GM23248 (cell line): ENCODE results near the gene ITSN2. TPM values are rescaled to one million over a fixed set of nuclear protein-coding genes. Genes with fewer than 3 reads are reported as not detected.

Source experiments
- DNase-seq: peaks from one replicate; pipeline ENCODE4 v3.0.0-alpha.2; 2015
- H2AFZ ChIP-seq: fragments of 200-600 bp; sonication (generic); 2 replicates; pipeline ENCODE4 v1.6.1; 2016; ENCODE audit warnings: antibody characterized with exemption
- H3F3A ChIP-seq: fragments of 200-600 bp; sonication (generic); 2 replicates; pipeline ENCODE4 v1.6.1; 2016; ENCODE audit warnings: mild to moderate bottlenecking, antibody characterized with exemption, mixed run types; ENCODE audit not compliant: insufficient read depth
- H3K27ac ChIP-seq: fragments of 200-600 bp; sonication (generic); 2 replicates; pipeline ENCODE4 v1.5.1; 2016; ENCODE audit warnings: mild to moderate bottlenecking
- H3K27me3 ChIP-seq: fragments of 200-600 bp; sonication (generic); replicated peaks from 2 replicates; pipeline ENCODE4 v1.6.1; 2016; ENCODE audit warnings: mild to moderate bottlenecking; ENCODE audit not compliant: insufficient read depth
- H3K36me3 ChIP-seq: fragments of 200-600 bp; sonication (generic); 2 replicates; pipeline ENCODE4 v1.6.1; 2016; ENCODE audit warnings: low read depth, mild to moderate bottlenecking
- H3K4me1 ChIP-seq: fragments of 200-600 bp; sonication (generic); 2 replicates; pipeline ENCODE4 v1.6.1; 2016; ENCODE audit warnings: mild to moderate bottlenecking; ENCODE audit not compliant: insufficient read depth
- H3K4me2 ChIP-seq: fragments of 200-600 bp; sonication (generic); one replicate; pipeline ENCODE4 v1.6.1; 2016; ENCODE audit warnings: mild to moderate bottlenecking; ENCODE audit not compliant: unreplicated experiment
- H3K4me3 ChIP-seq: fragments of 200-600 bp; sonication (generic); 2 replicates; pipeline ENCODE4 v1.5.1; 2016; ENCODE audit warnings: mild to moderate bottlenecking
- H3K79me2 ChIP-seq: fragments of 200-600 bp; sonication (generic); 2 replicates; pipeline ENCODE4 v1.6.1; 2016; ENCODE audit warnings: mild to moderate bottlenecking; ENCODE audit not compliant: insufficient read depth
- H3K9ac ChIP-seq: fragments of 200-600 bp; sonication (generic); 2 replicates; pipeline ENCODE4 v1.6.1; 2016; ENCODE audit warnings: mild to moderate bottlenecking
- H3K9me2 ChIP-seq: fragments of 200-600 bp; sonication (generic); 2 replicates; pipeline ENCODE4 v1.6.1; 2016; ENCODE audit warnings: mixed run types, mild to moderate bottlenecking, moderate library complexity; ENCODE audit not compliant: insufficient read depth
- H3K9me3 ChIP-seq: fragments of 200-600 bp; sonication (generic); one replicate; pipeline ENCODE4 v1.6.1; 2017; ENCODE audit warnings: low read depth
- H4K20me1 ChIP-seq: fragments of 200-600 bp; sonication (generic); 2 replicates; pipeline ENCODE4 v1.6.0; 2016; ENCODE audit not compliant: insufficient read depth
- EZH2 ChIP-seq: fragments of 200-600 bp; sonication (generic); IDR thresholded peaks from 2 replicates; pipeline ENCODE4 v1.6.1; 2018; ENCODE audit warnings: antibody characterized with exemption, mild to moderate bottlenecking; ENCODE audit not compliant: insufficient read depth, poor library complexity, severe bottlenecking
- EZH2phosphoT487 ChIP-seq: fragments of 200-600 bp; sonication (generic); IDR thresholded peaks from 2 replicates; pipeline ENCODE4 v1.6.1; 2018; ENCODE audit warnings: antibody characterized with exemption, moderate library complexity, mild to moderate bottlenecking, low read depth; ENCODE audit not compliant: insufficient read depth
- WGBS, 2 experiments: methylation state at CpG; one replicate each; pipeline ENCODE4 v1.1.6; 2015 to 2017; ENCODE audit warnings: low lambda C conversion rate in 2 of 2, low coverage in 1 of 2; ENCODE audit errors: missing lambda C conversion rate in 2 of 2; 5-methylcytosine and 5-hydroxymethylcytosine counted together
- in situ Hi-C: fragments of 300-500 bp; cut with MboI; formaldehyde crosslinking; loops from 2 replicates; pipeline ENCODE4 v1.15.0; 2020
- polyA plus RNA-seq: library from polyadenylated mRNA; unstranded; fragments of >200 nt; fragmentation: Nextera tagmentation; extraction: Ambion mirVana; gene quantifications from 2 replicates; pipeline ENCODE4 v1.2.1, GENCODE V29; 2016
- total RNA-seq: library from RNA; depleted of rRNA; stranded (reverse); fragments of >200 nt; shearing (Covaris generic); gene quantifications from 2 replicates; pipeline ENCODE4 v1.2.3, GENCODE V29; 2014

The ITSN2 gene
- total and polyA plus RNA-seq, 2 experiments from 2014 or later = 12.9 to 19.2 TPM

DNA sequence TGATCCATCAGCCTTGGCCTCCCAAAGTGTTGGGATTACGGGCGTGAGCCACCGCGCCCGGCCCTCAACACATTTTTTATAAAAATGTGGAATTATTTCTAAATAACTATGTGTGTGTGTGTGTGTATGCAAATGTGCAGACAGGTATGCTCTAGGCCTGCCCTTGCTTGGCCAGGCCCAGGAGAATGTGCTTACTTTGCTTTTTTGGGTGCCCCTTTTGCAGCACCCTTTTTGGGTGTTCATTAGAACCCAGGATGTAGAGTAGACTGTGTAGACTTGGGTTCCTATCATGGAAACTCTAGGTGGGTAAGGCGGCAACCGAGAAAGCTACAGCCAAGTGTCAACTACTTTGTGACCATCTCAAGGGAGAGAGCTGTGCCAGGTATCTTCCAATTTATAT is 11.7 kb upstream of the ITSN2 start:
- H3K4me3 ChIP-seq = no peak overlapping the region
- H3K9ac ChIP-seq = no peak overlapping the region
- H3K79me2 ChIP-seq = no peaks in the 10 kb centered on the region
- no peaks in the 10 kb centered on the region for H3K9me3 ChIP-seq
- no peaks in the 10 kb centered on the region for H3K36me3 ChIP-seq
- H3K4me2 ChIP-seq = no peak overlapping the region
- H3K27ac ChIP-seq = no peak overlapping the region
- no peak for DNase-seq
- H4K20me1 ChIP-seq = no peaks in the 10 kb centered on the region
- no peaks in the 10 kb centered on the region for H3F3A ChIP-seq
- H2AFZ ChIP-seq = no peak overlapping the region
- 82 to 94% methylated on average over 4 to 7 of the region's 7 CpGs for WGBS, 2 experiments
- no peak for TF ChIP-seq EZH2
- no peak for TF ChIP-seq EZH2phosphoT487
- in situ Hi-C loops = no loop called here
- H3K27me3 ChIP-seq = no peaks in the 10 kb centered on the region
- H3K4me1 ChIP-seq = no peaks in the 10 kb centered on the region
- no peaks in the 10 kb centered on the region for H3K9me2 ChIP-seq

- H3K9me3 ChIP-seq = no peaks in the 10 kb centered on the region
- WGBS, 2 experiments = 40% methylated on average over 5 of the region's 5 CpGs
- no peaks in the 10 kb centered on the region for H3K27me3 ChIP-seq
- no peaks in the 10 kb centered on the region for H3K9me2 ChIP-seq
- H3K4me2 ChIP-seq = no peak overlapping the region
- H4K20me1 ChIP-seq = no peaks in the 10 kb centered on the region
- DNase-seq = no peak
- in situ Hi-C loops = no loop called here
- H3K4me3 ChIP-seq = no peak overlapping the region
- no peaks in the 10 kb centered on the region for H3K36me3 ChIP-seq
- no peaks in the 10 kb centered on the region for H3F3A ChIP-seq
- H2AFZ ChIP-seq = no peak overlapping the region
- no peak for TF ChIP-seq EZH2
- TF ChIP-seq EZH2phosphoT487 = no peak
- H3K4me1 ChIP-seq = no peaks in the 10 kb centered on the region
- no peak overlapping the region for H3K9ac ChIP-seq
- no peaks in the 10 kb centered on the region for H3K79me2 ChIP-seq
- no peak overlapping the region for H3K27ac ChIP-seq
Observed at GRCh38 chr2:24365826-24366225, 5.5 kb upstream of the ITSN2 start.

DNA sequence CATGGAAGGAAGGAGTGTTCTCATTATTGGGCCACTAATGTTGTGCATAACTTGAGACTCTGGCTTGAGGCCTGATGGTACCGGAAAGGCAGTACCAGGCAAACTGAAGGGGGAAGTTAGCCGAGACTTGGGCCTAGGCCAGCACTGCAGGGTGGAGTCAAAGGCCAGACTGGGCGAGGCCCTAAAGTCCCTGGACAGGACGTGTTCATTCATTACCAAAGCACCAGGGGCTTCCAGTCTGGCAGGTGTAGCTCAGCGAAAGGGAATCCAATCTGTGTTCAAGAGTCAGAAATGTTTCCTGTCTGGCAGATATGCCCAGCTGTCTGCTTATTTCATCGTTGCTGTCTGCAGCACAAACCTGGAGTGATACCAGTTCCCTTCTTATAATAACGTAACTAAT is 4.7 kb upstream of the ITSN2 start:
- in situ Hi-C loops = no loop called here

GRCh38 chr2:24363301-24363700 is 3.0 kb upstream of the ITSN2 start:
- Histone ChIP-seq H3F3A (no peaks in the 10 kb centered on the region), H3K9ac (no peak overlapping the region), H3K36me3 (no peaks in the 10 kb centered on the region), H3K9me2 (no peaks in the 10 kb centered on the region), H3K27ac (no peak overlapping the region), H3K9me3 (no peaks in the 10 kb centered on the region), H4K20me1 (no peaks in the 10 kb centered on the region), H3K4me1 (peaks cover 9% of the 10 kb centered on the region; the same call in 1 of the 2 replicates), H3K4me2 (no peak overlapping the region), H3K4me3 (no peak overlapping the region), H3K79me2 (peaks cover 19% of the 10 kb centered on the region), H3K27me3 (no peaks in the 10 kb centered on the region), H2AFZ (no peak overlapping the region)
- WGBS, 2 experiments = 94 to 96% methylated on average over 2 of the region's 2 CpGs
- TF ChIP-seq EZH2phosphoT487 = no peak
- TF ChIP-seq EZH2 = no peak
- in situ Hi-C loops = no loop called here
- no peak for DNase-seq

More for the DNA sequence above, 4.7 kb upstream of the ITSN2 start:
- Histone ChIP-seq H3K36me3 (no peaks in the 10 kb centered on the region), H3K79me2 (0 out of 2 replicates have a peak, but pooled peaks cover 1% of the 10 kb centered on the region), H3K4me1 (no peaks in the 10 kb centered on the region), H3F3A (no peaks in the 10 kb centered on the region), H3K27ac (no peak overlapping the region), H3K27me3 (no peaks in the 10 kb centered on the region), H3K9me2 (no peaks in the 10 kb centered on the region), H3K4me3 (no peak overlapping the region), H3K4me2 (no peak overlapping the region), H3K9ac (no peak overlapping the region), H3K9me3 (no peaks in the 10 kb centered on the region), H4K20me1 (no peaks in the 10 kb centered on the region), H2AFZ (peak overlapping the region; percentile 46; the same call in 1 of the 2 replicates)
- TF ChIP-seq EZH2phosphoT487 = no peak
- no peak for TF ChIP-seq EZH2
- WGBS, 2 experiments = 20 to 25% methylated on average over 7 of the region's 7 CpGs
- DNase-seq = peak; percentile 26

DNA sequence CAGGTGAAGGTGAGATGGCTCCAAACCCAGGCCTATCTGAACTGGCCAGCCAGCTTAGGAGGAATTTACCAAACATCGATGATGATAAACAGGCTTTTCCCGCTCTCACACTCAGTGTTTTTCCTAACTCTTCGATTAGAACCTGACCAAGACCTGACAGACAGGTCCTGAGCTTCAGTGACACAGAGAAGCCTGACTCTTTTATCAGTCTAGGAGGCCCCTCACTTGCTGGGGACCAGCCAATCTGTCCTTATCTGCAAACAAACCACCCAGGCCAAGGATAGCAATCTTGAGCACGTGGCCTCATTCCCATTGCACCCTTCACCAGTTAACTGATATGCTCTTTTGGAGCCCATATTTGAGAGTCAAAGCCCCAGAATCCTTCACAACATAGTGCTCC is 1.9 kb upstream of the ITSN2 start:
- H2AFZ ChIP-seq = no peak overlapping the region
- H3K4me3 ChIP-seq = no peak overlapping the region
- no peaks in the 10 kb centered on the region for H3K27me3 ChIP-seq
- in situ Hi-C loops = no loop called here
- no peak overlapping the region for H3K9ac ChIP-seq
- H3K9me2 ChIP-seq = no peaks in the 10 kb centered on the region
- H3K36me3 ChIP-seq = no peaks in the 10 kb centered on the region
- DNase-seq = no peak
- no peaks in the 10 kb centered on the region for H3F3A ChIP-seq
- 0 out of 2 replicates have a peak, but pooled peaks cover 3% of the 10 kb centered on the region for H4K20me1 ChIP-seq
- H3K79me2 ChIP-seq = peaks cover 29% of the 10 kb centered on the region
- no peak overlapping the region for H3K4me2 ChIP-seq
- TF ChIP-seq EZH2phosphoT487 (no peak), EZH2 (no peak)
- 93% methylated on average over 4 of the region's 4 CpGs for WGBS, 2 experiments
- no peak overlapping the region for H3K27ac ChIP-seq
- peaks cover 9% of the 10 kb centered on the region; the same call in 1 of the 2 replicates for H3K4me1 ChIP-seq
- no peaks in the 10 kb centered on the region for H3K9me3 ChIP-seq
